Heart left ventricle (tissue), 16 donors: ENCODE data around the gene C5orf34. TPM values are rescaled to one million over a fixed set of nuclear protein-coding genes. Genes with fewer than 3 reads are reported as not detected.
A peak's percentile ranks its signal among the peaks of the same experiment; 100 is the strongest.
"Not testable (repeated sequence)": the region's sequence is repeated elsewhere in the genome, so short reads cannot be mapped to it uniquely, and the experiment has no call there.

Experiments used
- ATAC-seq, 4 donors: fragments of 200-7000 bp; cut with Tn5 transposase; one replicate each; pipeline ENCODE4 v1.9.1; 2020 to 2022; ENCODE audit warnings: moderate library complexity in 4 of 4, mild to moderate bottlenecking in 3 of 4, moderate number of reproducible peaks in 1 of 4
- DNase-seq, 5 donors: peaks; one replicate each; pipeline ENCODE4 v3.0.0-alpha.2; 2020
- H3K27ac ChIP-seq, 12 donors: fragments of 200-600 bp; sonication (generic) in 4 of 12; one replicate each; pipeline versions ENCODE4 v1.5.0 to v1.8.0; 2016 to 2022; ENCODE audit warnings: mild to moderate bottlenecking in 2 of 12
- H3K27me3 ChIP-seq, 9 donors: fragments of 200-600 bp; sonication (generic) in 2 of 9; one replicate each; pipeline versions ENCODE4 v1.5.1 to v1.8.0; 2016 to 2022; ENCODE audit warnings: mild to moderate bottlenecking in 3 of 9
- H3K36me3 ChIP-seq, 9 donors: fragments of 200-600 bp; sonication (generic) in 2 of 9; one replicate each; pipeline versions ENCODE4 v1.5.0 to v1.8.0; 2018 to 2022; ENCODE audit warnings: mild to moderate bottlenecking in 2 of 9
- H3K4me1 ChIP-seq, 12 donors: fragments of 200-600 bp; sonication (generic) in 4 of 12; one replicate each; pipeline versions ENCODE4 v1.5.0 to v1.8.0; 2016 to 2022; ENCODE audit warnings: mild to moderate bottlenecking in 3 of 12
- H3K4me3 ChIP-seq, 12 donors: fragments of 200-600 bp; sonication (generic) in 4 of 12; one replicate each; pipeline versions ENCODE4 v1.5.0 to v1.8.0; 2017 to 2022; ENCODE audit warnings: mild to moderate bottlenecking in 9 of 12, moderate library complexity in 4 of 12
- H3K9me3 ChIP-seq, 12 donors: fragments of 200-600 bp; sonication (generic) in 4 of 12; one replicate each; pipeline versions ENCODE4 v1.5.0 to v1.8.0; 2016 to 2022; ENCODE audit warnings: mild to moderate bottlenecking in 1 of 12
- CTCF ChIP-seq, 12 donors: fragments of 200-600 bp; sonication (generic) in 4 of 12; IDR thresholded peaks; one replicate each; pipeline versions ENCODE4 v1.5.0 to v1.8.0; 2018 to 2022; ENCODE audit warnings: antibody characterized with exemption in 12 of 12, mild to moderate bottlenecking in 5 of 12
- POLR2A ChIP-seq, 2 donors: fragments of 450-650 bp; IDR thresholded peaks; one replicate each; pipeline ENCODE4 v1.6.1; 2017; ENCODE audit warnings: antibody characterized with exemption in 2 of 2, mild to moderate bottlenecking in 2 of 2, moderate library complexity in 2 of 2
- WGBS, 4 donors: extraction: QIAGEN DNeasy Blood & Tissue Kit in 2 of 4; methylation state at CpG; one replicate each; pipeline versions ENCODE4 v1.1.5 to v1.1.7; 2013 to 2018; 5-methylcytosine and 5-hydroxymethylcytosine counted together
- intact Hi-C, 10 donors: fragments of 100-400 bp; cut with DNase I; formaldehyde crosslinking; loops; one replicate each; pipeline versions ENCODE4 v1.11.1 to v1.14.2; 2022
- polyA plus RNA-seq, 2 donors: library from polyadenylated mRNA; stranded (reverse); fragments of 200-250 nt; gene quantifications; one replicate each; pipeline ENCODE4 v1.2.3, GENCODE V29; 2013
- total RNA-seq, 9 donors: library from RNA; depleted of rRNA in 2 of 9; stranded (reverse); fragments of >200 nt in 2 of 9; fragmentation: NEBNext Ultra II Directional in 3 of 9; extraction: Animal tissue kit (Norgen Biotek cat#: 25700) in 3 of 9; gene quantifications; one replicate each; pipeline versions ENCODE4 v1.1.0 to v1.2.4, GENCODE V29; 2016 to 2023
- donor health status: ischemic (EF 13 %, LVEDD 7.1; RV severe dilation, severe dysfunction).
- donor health status: healthy with polysubstance abuse.
- donor health status: DM: no; HTN: yes; CAD: no.
- donor health status: DM: no; HTN: no; CAD: no.
- donor health status: ischemic (EF 25% LVEDD 6.9; RV normal size, moderate dysfunction).
- donor health status: ischemic (EF 25% LVEDD 5.7; RV mildly dilated, moderate dysfunction).
- donor health status: healthy.
- donor health status: DM: yes; HTN: yes; CAD: no.
- donor health status: ischemic (EF 35%, LVEDD 5.7; RV mildly dilated, moderate dysfunction).
- donor health status: nonischemic (EF 11% LVEDD 7.7; RV severe dilation, severe dysfunction).
- donor health status: DM: yes; HTN: yes; CAD: no.
- donor health status: PGD.
- donor health status: ischemic (EF 29% LVEDD 5.4; RV normal size, mild dysfunction).
- donor health status: nonischemic (EF 23%, LVEDD 6.1; RV moderate dilation, normal function).

The C5orf34 gene
- total and polyA plus RNA-seq, 11 donors = 0.19 to 1.6 (median 0.54) TPM

- peak overlapping the region in 11 of 12 donors; percentile 92 to 99 (median 97) for H3K27ac ChIP-seq
Measured at GRCh38 chr5:43482490-43483297, 32.3 kb downstream of the C5orf34 start.

GRCh38 chr5:43469671-43470391 is 45.1 kb downstream of the C5orf34 start:
- TF ChIP-seq POLR2A (IDR thresholded peaks at IDR 0.05) = no peak
- no peak for TF ChIP-seq CTCF (IDR thresholded peaks at IDR 0.05)
- no peak for ATAC-seq
- Histone ChIP-seq H3K27me3 (no peaks in the 10 kb centered on the region), H3K4me1 (no peaks in the 10 kb centered on the region), H3K27ac (no peak overlapping the region), H3K36me3 (peaks cover 0 to 22% (median 2%) of the 10 kb centered on the region in 9 donors), H3K9me3 (peaks cover 0 to 53% (median 24%) of the 10 kb centered on the region in 12 donors), H3K4me3 (no peak overlapping the region)
- intact Hi-C loops = no loop called here
- DNase-seq = no peak
- 94 to 96% (median 95%) methylated on average over 6 of the region's 6 CpGs for WGBS, 4 donors

More at GRCh38 chr5:43482490-43483297, 32.3 kb downstream of the C5orf34 start:
- intact Hi-C loops = loop anchor here in 9 of 10 donors (2.0 to 10.0 kb wide), 8 partner anchors 32 to 362 kb away; partner anchors contain the start of genes HMGCS1 (in 6 of the 9), ZNF131 (in 3 of the 9), PAIP1 (in 2 of the 9) and C5orf34 (in 1 of the 9)
- no peaks in the 10 kb centered on the region for H3K36me3 ChIP-seq
- no peaks in the 10 kb centered on the region for H3K27me3 ChIP-seq
- H3K9me3 ChIP-seq = no peaks in the 10 kb centered on the region
- ATAC-seq (no peak), DNase-seq (no peak)
- WGBS, 4 donors = 37 to 43% (median 40%) methylated on average over 6 of the region's 6 CpGs
- TF ChIP-seq POLR2A (IDR thresholded peaks at IDR 0.05) = no peak
- no peak for TF ChIP-seq CTCF (IDR thresholded peaks at IDR 0.05)
- H3K4me3 ChIP-seq = peak overlapping the region; percentile 72 to 93 (median 88)
- peaks cover 0 to 32% (median 15%) of the 10 kb centered on the region in 12 donors for H3K4me1 ChIP-seq

GRCh38 chr5:43467100-43467499 is 47.8 kb downstream of the C5orf34 start:
- TF ChIP-seq CTCF (IDR thresholded peaks at IDR 0.05) (no peak), POLR2A (IDR thresholded peaks at IDR 0.05) (no peak)
- H3K9me3 ChIP-seq = peaks cover 0 to 50% (median 24%) of the 10 kb centered on the region in 12 donors
- H3K27ac ChIP-seq = no peak overlapping the region
- no peaks in the 10 kb centered on the region for H3K4me1 ChIP-seq
- no peak for ATAC-seq
- intact Hi-C loops = no loop called here
- H3K4me3 ChIP-seq = no peak overlapping the region
- H3K27me3 ChIP-seq = no peaks in the 10 kb centered on the region
- H3K36me3 ChIP-seq = peaks cover 0 to 22% (median 2%) of the 10 kb centered on the region in 9 donors
- DNase-seq = no peak

- peaks cover 0 to 22% (median 2%) of the 10 kb centered on the region in 9 donors for H3K36me3 ChIP-seq
- ATAC-seq, H3K4me1 ChIP-seq, intact Hi-C loops, H3K4me3 ChIP-seq, DNase-seq, H3K27ac ChIP-seq, H3K27me3 ChIP-seq: not testable (repeated sequence)
- peaks cover 0 to 36% (median 19%) of the 10 kb centered on the region in 12 donors for H3K9me3 ChIP-seq
- 89 to 100% (median 95%) methylated on average over 3 of the region's 3 CpGs for WGBS, 4 donors
Measured at GRCh38 chr5:43465455-43465854, 49.5 kb downstream of the C5orf34 start.
